Prostate gland (tissue), 2 donors: Measurements from ENCODE around the gene JUN.

Source experiments
- POLR2A ChIP-seq: fragments of 450-650 bp; IDR thresholded peaks from one replicate; pipeline ENCODE4 v1.6.1; 2016; ENCODE audit warnings: antibody characterized with exemption, mild to moderate bottlenecking
- POLR2AphosphoS5 ChIP-seq: sonication (generic); formaldehyde crosslinking; IDR thresholded peaks from one replicate; pipeline ENCODE4 v1.6.1; 2017; ENCODE audit warnings: antibody characterized with exemption
- TF ChIP-seq, protein P1 (sequence below), 4 experiments: fragments of 200-600 bp in 2 of 4; fragments of 450-650 bp in 2 of 4; sonication (generic) in 2 of 4; IDR thresholded peaks; 1 replicate in 3 of 4; 2 replicates in 1 of 4; pipeline ENCODE4 v1.5.1; 2016 to 2019; ENCODE audit warnings: antibody characterized with exemption in 4 of 4, mild to moderate bottlenecking in 2 of 4, moderate library complexity in 2 of 4

DNA sequence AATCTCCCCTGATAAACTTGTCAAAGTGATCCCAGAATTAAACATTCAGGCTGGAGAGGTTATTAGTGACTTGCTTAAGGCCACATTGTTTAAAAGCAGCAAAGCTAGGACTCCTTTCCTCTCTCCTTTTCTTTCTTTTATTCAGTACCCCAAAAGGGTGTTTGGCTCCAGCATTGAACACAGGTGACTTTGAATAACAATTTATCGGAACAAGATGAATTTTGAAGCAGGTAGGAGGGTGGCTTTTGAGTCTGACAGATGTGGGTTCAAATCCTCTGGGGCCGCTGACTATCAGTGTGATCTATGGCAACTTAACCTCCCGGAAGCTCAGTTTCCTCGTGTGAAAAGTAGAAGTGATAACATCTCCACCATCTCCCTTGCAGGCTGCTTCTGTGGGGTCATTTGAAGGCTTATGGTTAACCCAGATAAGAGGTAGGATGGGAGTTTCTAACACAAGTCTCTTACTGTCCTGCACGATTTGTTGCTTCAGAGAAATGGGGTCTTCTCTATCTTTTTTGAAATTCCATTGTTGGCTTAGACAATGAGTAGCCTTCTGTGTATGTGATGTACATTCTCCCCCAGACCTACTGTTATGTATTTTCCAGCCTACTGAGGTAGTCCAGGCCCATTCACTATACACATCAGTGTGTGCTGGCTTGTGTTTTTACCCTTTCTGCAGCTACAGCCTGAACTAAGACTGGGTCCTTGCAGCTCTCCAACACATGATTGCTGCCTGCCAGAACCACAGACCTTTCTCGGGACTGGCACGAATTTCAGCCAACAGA is 29.0 kb downstream of the JUN start:
- TF ChIP-seq, protein P1, sequence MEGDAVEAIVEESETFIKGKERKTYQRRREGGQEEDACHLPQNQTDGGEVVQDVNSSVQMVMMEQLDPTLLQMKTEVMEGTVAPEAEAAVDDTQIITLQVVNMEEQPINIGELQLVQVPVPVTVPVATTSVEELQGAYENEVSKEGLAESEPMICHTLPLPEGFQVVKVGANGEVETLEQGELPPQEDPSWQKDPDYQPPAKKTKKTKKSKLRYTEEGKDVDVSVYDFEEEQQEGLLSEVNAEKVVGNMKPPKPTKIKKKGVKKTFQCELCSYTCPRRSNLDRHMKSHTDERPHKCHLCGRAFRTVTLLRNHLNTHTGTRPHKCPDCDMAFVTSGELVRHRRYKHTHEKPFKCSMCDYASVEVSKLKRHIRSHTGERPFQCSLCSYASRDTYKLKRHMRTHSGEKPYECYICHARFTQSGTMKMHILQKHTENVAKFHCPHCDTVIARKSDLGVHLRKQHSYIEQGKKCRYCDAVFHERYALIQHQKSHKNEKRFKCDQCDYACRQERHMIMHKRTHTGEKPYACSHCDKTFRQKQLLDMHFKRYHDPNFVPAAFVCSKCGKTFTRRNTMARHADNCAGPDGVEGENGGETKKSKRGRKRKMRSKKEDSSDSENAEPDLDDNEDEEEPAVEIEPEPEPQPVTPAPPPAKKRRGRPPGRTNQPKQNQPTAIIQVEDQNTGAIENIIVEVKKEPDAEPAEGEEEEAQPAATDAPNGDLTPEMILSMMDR (IDR thresholded peaks at IDR 0.05): no peak
- no peak for TF ChIP-seq POLR2AphosphoS5
- no peak for TF ChIP-seq POLR2A
